Measurements from ENCODE around the gene MT1A.

The MT1A gene

GRCh38 chr16:56643080-56643778, 4.8 kb downstream of the MT1A start:
- Histone ChIP-seq H3K27me3 (ENCODE audit: insufficient read depth, low read length) (peaks cover 98% of the 10 kb centered on the region), H3K4me1 (ENCODE audit: insufficient read depth, low read length) (peaks cover 2% of the 10 kb centered on the region), H3K36me3 (ENCODE audit: insufficient read depth, low read length) (no peaks in the 10 kb centered on the region), H3K9me3 (ENCODE audit: low read length) (no peaks in the 10 kb centered on the region), H3K4me3 (ENCODE audit: low read length) (no peak overlapping the region), H2AFZ (ENCODE audit: low read depth, low read length) (no peak overlapping the region)

GRCh38 chr16:56643833-56644232, 5.4 kb downstream of the MT1A start:
- Histone ChIP-seq H3K9me3 (ENCODE audit: low read length) (no peaks in the 10 kb centered on the region), H3K27me3 (ENCODE audit: insufficient read depth, low read length) (peaks cover 98% of the 10 kb centered on the region), H3K4me3 (ENCODE audit: low read length) (no peak overlapping the region), H3K4me1 (ENCODE audit: insufficient read depth, low read length) (no peaks in the 10 kb centered on the region), H2AFZ (ENCODE audit: low read depth, low read length) (no peak overlapping the region), H3K36me3 (ENCODE audit: insufficient read depth, low read length) (no peaks in the 10 kb centered on the region)

- H3K4me1 ChIP-seq (ENCODE audit: insufficient read depth, low read length): no peaks in the 10 kb centered on the region
- peaks cover 96% of the 10 kb centered on the region for H3K27me3 ChIP-seq (ENCODE audit: insufficient read depth, low read length)
- H3K4me3 ChIP-seq (ENCODE audit: low read length): no peak overlapping the region
- H2AFZ ChIP-seq (ENCODE audit: low read depth, low read length): no peak overlapping the region
- no peaks in the 10 kb centered on the region for H3K36me3 ChIP-seq (ENCODE audit: insufficient read depth, low read length)
- no peaks in the 10 kb centered on the region for H3K9me3 ChIP-seq (ENCODE audit: low read length)
Observed at GRCh38 chr16:56645311-56645710, 6.8 kb downstream of the MT1A start.

- Histone ChIP-seq H3K4me3 (ENCODE audit: low read length) (no peak overlapping the region), H3K4me1 (ENCODE audit: insufficient read depth, low read length) (no peaks in the 10 kb centered on the region), H3K36me3 (ENCODE audit: insufficient read depth, low read length) (no peaks in the 10 kb centered on the region), H3K27me3 (ENCODE audit: insufficient read depth, low read length) (peaks cover 96% of the 10 kb centered on the region), H2AFZ (ENCODE audit: low read depth, low read length) (no peak overlapping the region), H3K9me3 (ENCODE audit: low read length) (no peaks in the 10 kb centered on the region)
Observed at GRCh38 chr16:56645838-56646237, 7.4 kb downstream of the MT1A start.

GRCh38 chr16:56647641-56648431, 9.4 kb downstream of the MT1A start:
- Histone ChIP-seq H3K9me3 (ENCODE audit: low read length) (no peaks in the 10 kb centered on the region), H3K36me3 (ENCODE audit: insufficient read depth, low read length) (no peaks in the 10 kb centered on the region), H2AFZ (ENCODE audit: low read depth, low read length) (no peak overlapping the region), H3K27me3 (ENCODE audit: insufficient read depth, low read length) (peaks cover 96% of the 10 kb centered on the region), H3K4me3 (ENCODE audit: low read length) (no peak overlapping the region), H3K4me1 (ENCODE audit: insufficient read depth, low read length) (no peaks in the 10 kb centered on the region)

- no peaks in the 10 kb centered on the region for H3K9me3 ChIP-seq (ENCODE audit: low read length)
- H3K4me1 ChIP-seq (ENCODE audit: insufficient read depth, low read length): no peaks in the 10 kb centered on the region
- no peak overlapping the region for H3K4me3 ChIP-seq (ENCODE audit: low read length)
- peaks cover 92% of the 10 kb centered on the region for H3K27me3 ChIP-seq (ENCODE audit: insufficient read depth, low read length)
- no peak overlapping the region for H2AFZ ChIP-seq (ENCODE audit: low read depth, low read length)
- no peaks in the 10 kb centered on the region for H3K36me3 ChIP-seq (ENCODE audit: insufficient read depth, low read length)
Observed at GRCh38 chr16:56649271-56649670, 10.8 kb downstream of the MT1A start.

GRCh38 chr16:56649820-56650219, 11.4 kb downstream of the MT1A start:
- Histone ChIP-seq H3K9me3 (ENCODE audit: low read length) (no peaks in the 10 kb centered on the region), H3K36me3 (ENCODE audit: insufficient read depth, low read length) (no peaks in the 10 kb centered on the region), H2AFZ (ENCODE audit: low read depth, low read length) (no peak overlapping the region), H3K27me3 (ENCODE audit: insufficient read depth, low read length) (peaks cover 89% of the 10 kb centered on the region), H3K4me1 (ENCODE audit: insufficient read depth, low read length) (no peaks in the 10 kb centered on the region), H3K4me3 (ENCODE audit: low read length) (no peak overlapping the region)

- no peaks in the 10 kb centered on the region for H3K9me3 ChIP-seq (ENCODE audit: low read length)
- no peaks in the 10 kb centered on the region for H3K36me3 ChIP-seq (ENCODE audit: insufficient read depth, low read length)
- no peak within 1 kb of the TSS for H3K4me3 ChIP-seq (ENCODE audit: low read length)
- peaks cover 82% of the 10 kb centered on the region for H3K27me3 ChIP-seq (ENCODE audit: insufficient read depth, low read length)
- no peak within 1 kb of the TSS for H2AFZ ChIP-seq (ENCODE audit: low read depth, low read length)
- no peaks in the 10 kb centered on the region for H3K4me1 ChIP-seq (ENCODE audit: insufficient read depth, low read length)
Observed at GRCh38 chr16:56651586-56651985, 13.1 kb downstream of the MT1A start, which contains the start of gene MT1B. Gene MT1B (plus strand): TSS chr16:56651886. CDS start chr16:56651954, 68 bp downstream.

GRCh38 chr16:56652600-56652999, 14.1 kb downstream of the MT1A start:
- no peaks in the 10 kb centered on the region for H3K9me3 ChIP-seq (ENCODE audit: low read length)
- H3K27me3 ChIP-seq (ENCODE audit: insufficient read depth, low read length): peaks cover 79% of the 10 kb centered on the region
- H3K4me3 ChIP-seq (ENCODE audit: low read length): no peak overlapping the region
- H3K4me1 ChIP-seq (ENCODE audit: insufficient read depth, low read length): no peaks in the 10 kb centered on the region
- no peak overlapping the region for H2AFZ ChIP-seq (ENCODE audit: low read depth, low read length)
- no peaks in the 10 kb centered on the region for H3K36me3 ChIP-seq (ENCODE audit: insufficient read depth, low read length)

GRCh38 chr16:56653218-56653617, 14.8 kb downstream of the MT1A start:
- Histone ChIP-seq H3K4me1 (ENCODE audit: insufficient read depth, low read length) (no peaks in the 10 kb centered on the region), H3K4me3 (ENCODE audit: low read length) (no peak overlapping the region), H3K27me3 (ENCODE audit: insufficient read depth, low read length) (peaks cover 79% of the 10 kb centered on the region), H2AFZ (ENCODE audit: low read depth, low read length) (no peak overlapping the region), H3K36me3 (ENCODE audit: insufficient read depth, low read length) (no peaks in the 10 kb centered on the region), H3K9me3 (ENCODE audit: low read length) (no peaks in the 10 kb centered on the region)

- peaks cover 82% of the 10 kb centered on the region for H3K27me3 ChIP-seq (ENCODE audit: insufficient read depth, low read length)
- H3K4me3 ChIP-seq (ENCODE audit: low read length): peak within 1 kb of the TSS; percentile 35
- no peak within 1 kb of the TSS for H2AFZ ChIP-seq (ENCODE audit: low read depth, low read length)
Observed at GRCh38 chr16:56657555-56658326, 19.3 kb downstream of the MT1A start, which contains the start of gene MT1F. Gene MT1F (plus strand): TSS chr16:56657959. CDS start chr16:56658059, 100 bp downstream.

GRCh38 chr16:56658327-56658875, 19.9 kb downstream of the MT1A start:
- Histone ChIP-seq H2AFZ (ENCODE audit: low read depth, low read length) (no peak overlapping the region), H3K9me3 (ENCODE audit: low read length) (peaks cover 4% of the 10 kb centered on the region), H3K4me3 (ENCODE audit: low read length) (peak overlapping the region; percentile 35), H3K27me3 (ENCODE audit: insufficient read depth, low read length) (peaks cover 82% of the 10 kb centered on the region), H3K4me1 (ENCODE audit: insufficient read depth, low read length) (no peaks in the 10 kb centered on the region), H3K36me3 (ENCODE audit: insufficient read depth, low read length) (no peaks in the 10 kb centered on the region)

More at GRCh38 chr16:56657555-56658326, 19.3 kb downstream of the MT1A start, which contains the start of gene MT1F:
- Histone ChIP-seq H3K4me1 (ENCODE audit: insufficient read depth, low read length) (no peaks in the 10 kb centered on the region), H3K36me3 (ENCODE audit: insufficient read depth, low read length) (no peaks in the 10 kb centered on the region), H3K9me3 (ENCODE audit: low read length) (peaks cover 4% of the 10 kb centered on the region)
